Activated CD4-positive, alpha-beta T cell treated with anti-CD3 and anti-CD28 coated beads, Interleukin-2, amount 50 U/mL, for 4 hours (primary cell): ENCODE measurements around the gene SSTR3.

Source experiments
- DNase-seq, 2 experiments: peaks; one replicate each; pipeline ENCODE4 v3.0.0-alpha.2; 2020

SSTR3 gene

DNA sequence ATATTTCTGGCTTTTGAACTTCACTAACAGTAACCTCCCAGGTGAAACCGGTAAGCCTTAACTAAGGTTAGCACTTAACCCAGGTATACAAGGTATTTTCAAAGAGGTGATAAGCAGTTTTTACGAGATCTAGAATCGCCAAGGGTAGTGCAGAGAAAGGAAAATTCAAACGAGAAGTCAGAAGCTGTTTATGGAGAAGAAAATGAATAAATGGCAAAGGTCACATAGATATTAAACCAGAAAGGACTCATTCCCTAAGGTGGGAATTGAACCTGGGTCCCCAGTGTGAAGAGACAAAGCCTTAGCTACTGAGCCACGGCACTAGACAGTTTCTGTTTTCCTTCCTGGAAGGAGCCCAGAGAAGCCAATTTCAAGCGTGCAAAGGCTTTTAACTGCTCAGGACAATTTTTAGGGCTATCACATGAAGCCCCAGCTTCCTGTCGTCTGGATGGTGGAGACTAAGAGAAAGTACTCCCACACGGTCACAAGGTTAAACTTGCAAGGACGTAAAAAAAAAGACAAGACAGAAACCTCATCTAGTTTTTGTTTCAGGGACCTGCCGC is 18.6 kb downstream of the SSTR3 start:
- DNase-seq, result peak in 1 of 2 experiments; percentile 9

DNA sequence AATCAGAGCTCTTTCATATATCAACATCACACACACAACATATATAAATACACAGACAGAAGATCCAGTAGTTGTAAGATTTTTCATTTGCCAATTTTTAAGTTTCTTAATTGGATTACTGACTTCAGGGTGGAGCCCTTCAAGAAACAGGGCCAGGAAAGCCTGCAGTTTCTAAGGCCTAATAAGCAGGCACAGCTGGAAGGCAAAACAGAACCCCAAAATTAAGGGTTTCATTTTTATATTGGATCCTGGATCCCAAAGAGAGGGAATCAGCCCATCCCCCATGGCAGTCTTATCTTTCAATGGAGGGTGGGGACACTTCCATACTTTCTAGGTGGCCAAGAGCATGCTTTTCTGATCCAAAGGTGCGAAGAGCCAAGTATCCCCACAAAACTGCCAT is 19.5 kb downstream of the SSTR3 start:
- DNase-seq, result no peak

DNA sequence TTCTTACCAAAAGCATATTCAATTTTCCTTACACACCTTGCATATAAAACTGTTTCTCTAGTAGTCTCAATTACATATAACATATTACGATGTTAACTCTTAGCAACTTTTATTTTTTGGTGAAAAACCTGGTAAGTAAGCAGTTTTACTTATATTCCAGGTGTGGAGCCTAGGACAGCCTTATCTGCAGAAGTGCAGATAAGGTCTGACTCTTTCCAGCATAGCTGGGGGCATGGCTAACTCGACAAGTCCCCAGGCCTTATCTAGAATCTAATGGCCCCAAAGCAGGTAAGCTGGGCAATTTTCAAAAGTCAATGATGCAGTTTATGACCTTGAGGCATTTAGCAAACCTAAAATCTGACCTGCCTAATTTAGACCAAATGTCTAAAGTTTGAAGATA is 20.1 kb downstream of the SSTR3 start:
- no peak for DNase-seq

DNA sequence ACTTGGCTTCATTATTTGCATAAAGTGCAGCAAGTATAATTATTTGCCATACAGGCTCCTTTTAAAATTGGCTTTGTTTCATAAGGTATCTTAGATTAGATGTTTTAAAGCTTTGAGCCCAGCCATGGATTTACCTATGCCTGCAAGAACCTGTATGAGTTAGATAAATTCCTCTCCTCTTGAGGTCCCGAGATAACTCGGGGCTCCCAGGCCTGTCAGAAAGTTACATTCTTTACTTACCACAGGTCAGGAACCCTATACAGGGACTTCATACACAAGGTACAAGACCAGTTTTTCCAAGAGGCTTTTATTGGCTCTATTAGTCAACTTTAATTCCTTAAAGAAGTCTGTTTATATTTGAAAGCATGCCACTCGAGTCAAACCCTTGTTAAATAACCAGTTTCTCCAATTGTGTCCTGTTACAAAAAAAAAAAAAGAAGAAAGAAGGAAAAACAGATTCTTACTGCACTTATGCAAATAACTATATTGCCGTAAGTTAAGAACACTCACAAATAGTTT is 22.0 kb downstream of the SSTR3 start:
- DNase-seq, result no peak

DNA sequence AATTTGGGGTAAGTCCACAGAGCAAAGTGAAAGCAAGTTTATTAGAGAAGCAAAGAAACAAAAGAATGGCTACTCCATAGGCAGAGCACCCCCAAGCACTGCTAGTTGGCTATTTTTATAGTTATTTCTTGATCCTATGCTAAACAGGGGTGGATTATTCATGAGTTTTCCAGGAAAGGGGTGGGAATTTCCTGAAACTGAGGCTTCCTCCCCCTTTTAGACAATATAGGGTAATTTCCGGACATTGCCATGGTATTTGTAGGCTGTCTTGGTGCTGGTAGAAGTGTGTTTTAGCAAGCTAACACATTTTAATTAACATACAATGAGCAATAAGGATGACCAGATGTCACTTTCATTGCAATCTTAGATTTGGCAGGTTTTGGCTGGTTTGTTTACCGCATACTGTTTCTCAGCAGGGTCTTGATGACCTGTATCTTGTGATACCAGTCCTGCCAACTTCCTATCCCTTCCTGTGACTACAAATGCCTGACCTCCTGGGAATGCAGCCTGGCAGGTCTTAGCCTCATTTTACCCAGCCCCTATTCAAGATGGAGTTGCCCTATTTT is 23.3 kb downstream of the SSTR3 start:
- DNase-seq, result no peak

DNA sequence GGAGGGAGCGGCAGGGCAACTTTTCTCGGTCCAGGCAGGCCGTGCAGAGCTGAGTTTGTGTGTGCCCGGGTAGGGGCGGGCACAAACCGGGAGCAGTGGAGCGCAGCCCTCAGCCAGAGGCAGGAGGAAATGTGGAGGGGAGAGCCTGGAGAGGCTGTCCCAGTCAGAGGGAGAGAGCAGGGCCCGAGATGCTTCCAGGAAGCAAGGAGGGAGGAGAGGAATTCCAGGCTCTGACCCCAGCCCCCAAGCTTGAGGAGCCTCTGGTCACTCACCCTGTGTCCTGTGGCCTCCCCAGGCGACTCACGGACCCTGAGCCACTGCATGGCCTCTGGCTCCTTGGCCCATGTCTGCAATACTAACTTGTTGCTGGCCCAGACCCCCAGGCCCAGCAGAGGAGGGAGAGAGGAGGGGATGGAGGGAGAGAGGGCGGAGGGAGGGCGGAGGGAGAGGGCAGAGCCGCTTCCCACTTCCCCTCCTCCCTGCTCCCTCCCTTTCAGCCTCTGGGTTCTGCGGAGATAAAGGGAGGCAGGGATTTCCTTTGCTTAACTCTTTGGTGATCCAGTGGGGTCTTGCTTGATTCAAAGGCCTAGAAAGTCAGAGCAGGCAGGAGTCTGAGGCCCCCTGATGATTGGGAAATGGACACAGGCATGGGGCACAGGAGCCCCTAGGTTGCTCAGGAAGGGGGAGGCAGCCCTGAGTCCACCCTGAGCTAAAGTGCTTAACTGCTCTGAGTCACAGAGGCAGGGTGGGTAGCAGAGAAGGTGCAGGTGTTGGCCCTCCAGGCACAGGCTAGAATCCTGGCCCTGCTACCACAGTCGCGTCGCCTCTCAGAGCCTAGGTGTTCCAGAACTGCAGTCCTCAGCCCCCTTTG is 24.2 kb downstream of the SSTR3 start, which contains the start of gene C1QTNF6:
Gene C1QTNF6 (minus strand): TSS at position 357 of the 871 bp plus-strand sequence. CDS start 34 bp downstream, at position 323.
- no peak for DNase-seq

DNA sequence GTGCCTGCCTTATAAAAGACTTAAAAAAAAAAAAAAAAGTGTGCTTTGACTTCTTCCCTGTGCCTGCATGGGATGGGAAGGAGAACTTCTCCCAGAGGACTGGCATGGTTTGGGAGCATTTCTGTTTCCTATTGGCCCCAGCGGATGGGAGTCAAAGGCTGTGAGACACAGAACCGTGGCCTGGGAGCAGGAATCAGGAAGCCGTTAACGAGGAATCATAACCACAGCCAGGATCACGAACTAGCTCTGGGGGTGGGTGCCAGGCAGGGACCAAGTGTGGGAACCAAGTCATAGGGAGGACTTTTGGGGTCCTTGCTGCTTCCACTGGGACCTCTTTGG is 24.8 kb downstream of the SSTR3 start:
- DNase-seq, result no peak

DNA sequence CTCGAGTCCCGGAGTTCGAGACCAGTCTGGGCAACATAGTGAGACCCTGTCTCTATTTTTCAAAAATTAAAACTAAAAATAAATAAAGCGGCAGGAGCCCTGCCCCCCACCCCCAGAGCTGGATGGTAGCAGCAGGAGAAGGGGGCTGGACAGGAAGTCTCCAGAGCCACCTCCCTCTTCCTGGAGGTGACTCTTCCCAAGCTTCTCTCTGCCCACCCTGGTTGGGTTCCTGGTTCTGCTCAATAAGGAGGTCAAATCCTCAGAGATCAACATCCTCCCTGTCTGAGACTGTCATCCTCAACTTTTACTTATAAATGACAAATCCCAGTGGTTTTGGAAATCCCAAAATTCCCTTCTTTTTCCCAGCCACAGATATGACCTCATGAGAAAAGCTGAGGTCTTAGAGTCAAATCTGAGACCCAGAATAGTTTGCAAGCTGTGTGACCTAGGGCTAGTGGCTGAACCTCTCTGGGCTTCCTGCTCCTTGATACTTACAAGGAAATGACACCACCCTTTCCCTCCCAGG is 25.2 kb downstream of the SSTR3 start:
- no peak for DNase-seq

DNA sequence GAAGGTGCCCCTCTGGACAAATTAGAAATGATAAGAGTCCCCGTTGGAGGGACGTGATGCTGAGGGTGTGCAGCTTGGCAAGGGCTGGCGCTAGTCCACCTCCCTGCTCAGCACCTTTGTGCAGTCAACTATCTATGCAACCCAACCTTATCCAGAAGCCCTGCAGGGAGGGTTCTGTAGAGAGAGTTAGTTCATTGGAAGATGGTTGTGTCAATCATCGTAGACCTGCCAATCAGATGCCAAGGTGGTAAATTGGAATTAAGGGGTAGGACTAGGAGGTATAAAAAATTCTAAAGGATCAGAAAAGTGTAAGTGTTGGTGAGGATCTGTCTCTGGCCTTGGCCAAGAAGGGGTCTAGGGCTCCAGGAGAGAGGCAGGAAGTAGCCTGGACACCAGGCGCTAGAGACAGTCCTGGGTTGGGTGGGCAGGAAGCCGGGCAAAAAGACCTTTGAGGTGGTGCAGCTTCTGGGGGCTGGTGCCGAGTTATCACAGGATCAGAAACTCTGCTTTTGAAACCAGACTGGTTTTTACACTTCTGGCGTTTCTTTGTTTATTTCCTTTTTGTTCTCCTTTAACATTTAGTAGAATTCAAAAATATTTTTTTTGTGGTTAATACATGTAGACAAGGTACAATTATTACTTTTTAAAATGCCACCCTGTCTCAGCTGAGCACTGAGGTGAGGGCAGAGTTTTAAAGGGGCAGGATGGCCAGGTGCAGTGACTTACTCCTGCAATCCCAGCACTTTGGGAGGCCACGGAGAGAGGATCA is 25.9 kb downstream of the SSTR3 start:
- no peak for DNase-seq

DNA sequence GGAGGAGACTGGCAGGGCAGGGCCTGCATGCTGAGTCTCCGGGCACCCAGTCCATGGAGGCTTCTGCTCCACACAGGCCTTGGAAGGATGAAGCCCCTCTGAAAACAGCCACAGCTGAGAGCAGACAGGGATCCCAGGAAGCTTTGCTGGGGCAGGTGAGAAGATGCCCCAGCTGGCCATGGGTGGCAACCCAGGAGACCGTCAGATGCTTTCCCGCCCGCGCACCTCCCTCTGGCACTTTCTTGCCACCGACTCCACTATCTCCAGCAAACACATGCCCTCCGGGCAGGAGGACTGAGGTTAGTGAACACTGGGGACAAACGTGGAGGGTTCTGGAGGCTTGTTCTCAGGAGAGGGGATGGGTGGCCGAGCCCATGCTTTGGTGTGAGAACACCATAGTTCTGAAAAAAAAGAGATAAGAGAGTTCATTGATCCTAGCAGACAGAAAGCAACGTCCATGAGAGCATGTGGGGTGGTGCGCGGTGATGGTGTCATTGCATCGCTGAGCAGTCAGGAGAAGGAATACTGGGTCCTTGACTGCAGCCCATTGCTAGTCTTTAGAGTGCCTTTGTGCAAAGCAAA is 26.5 kb downstream of the SSTR3 start:
- DNase-seq, result no peak

DNA sequence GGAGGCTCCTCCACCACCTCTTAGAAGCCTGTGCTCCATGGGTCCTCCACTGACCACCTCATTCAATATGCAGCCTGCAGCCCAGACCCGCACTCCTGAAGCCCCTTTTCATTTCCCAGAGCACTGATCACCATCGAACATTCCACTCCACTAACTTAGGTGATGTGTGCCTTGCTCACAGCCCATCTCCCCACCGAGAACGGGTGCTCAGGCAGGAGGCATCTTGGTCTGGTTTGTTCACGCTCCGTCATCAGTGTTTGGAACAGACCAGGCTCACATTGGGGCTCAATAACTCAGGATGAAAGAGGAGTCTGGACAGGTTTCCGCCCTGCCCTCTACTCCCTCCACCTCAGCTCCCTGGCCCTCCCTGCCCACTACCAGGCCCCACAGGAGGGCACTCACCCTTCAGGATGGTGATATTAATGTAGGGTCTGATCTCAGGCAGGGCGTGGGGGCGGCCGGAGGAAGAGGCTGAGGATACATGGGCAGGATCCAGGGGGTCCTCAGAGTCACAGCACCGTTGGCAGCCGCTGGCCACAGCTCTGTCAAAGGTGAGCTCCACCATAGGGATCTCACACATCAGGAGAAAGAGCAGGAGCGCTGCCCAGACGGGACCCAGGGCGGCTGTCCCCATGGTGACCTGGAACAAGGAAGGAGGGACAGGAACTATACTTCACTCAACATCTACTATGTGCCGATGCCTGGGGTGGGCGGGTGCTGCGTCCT is 27.3 kb downstream of the SSTR3 start:
- no peak for DNase-seq

DNA sequence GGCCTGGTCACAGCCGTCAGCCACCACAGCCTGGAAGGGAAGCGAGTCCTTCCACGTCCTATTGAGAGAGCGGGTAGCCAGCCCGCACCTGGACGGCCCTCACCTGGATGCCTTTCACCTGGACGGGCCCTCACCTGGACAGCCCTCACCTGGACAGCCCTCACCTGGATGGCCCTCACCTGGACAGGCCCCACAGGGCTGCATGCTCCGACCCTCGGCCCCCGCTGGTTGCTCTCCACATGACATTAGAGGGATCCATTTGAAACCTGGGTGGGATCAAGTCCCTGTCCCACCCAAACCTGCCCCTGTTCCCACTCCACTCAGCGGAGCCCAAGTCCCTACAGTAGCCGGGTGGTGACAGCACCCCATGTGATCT is 27.9 kb downstream of the SSTR3 start:
- no peak for DNase-seq

DNA sequence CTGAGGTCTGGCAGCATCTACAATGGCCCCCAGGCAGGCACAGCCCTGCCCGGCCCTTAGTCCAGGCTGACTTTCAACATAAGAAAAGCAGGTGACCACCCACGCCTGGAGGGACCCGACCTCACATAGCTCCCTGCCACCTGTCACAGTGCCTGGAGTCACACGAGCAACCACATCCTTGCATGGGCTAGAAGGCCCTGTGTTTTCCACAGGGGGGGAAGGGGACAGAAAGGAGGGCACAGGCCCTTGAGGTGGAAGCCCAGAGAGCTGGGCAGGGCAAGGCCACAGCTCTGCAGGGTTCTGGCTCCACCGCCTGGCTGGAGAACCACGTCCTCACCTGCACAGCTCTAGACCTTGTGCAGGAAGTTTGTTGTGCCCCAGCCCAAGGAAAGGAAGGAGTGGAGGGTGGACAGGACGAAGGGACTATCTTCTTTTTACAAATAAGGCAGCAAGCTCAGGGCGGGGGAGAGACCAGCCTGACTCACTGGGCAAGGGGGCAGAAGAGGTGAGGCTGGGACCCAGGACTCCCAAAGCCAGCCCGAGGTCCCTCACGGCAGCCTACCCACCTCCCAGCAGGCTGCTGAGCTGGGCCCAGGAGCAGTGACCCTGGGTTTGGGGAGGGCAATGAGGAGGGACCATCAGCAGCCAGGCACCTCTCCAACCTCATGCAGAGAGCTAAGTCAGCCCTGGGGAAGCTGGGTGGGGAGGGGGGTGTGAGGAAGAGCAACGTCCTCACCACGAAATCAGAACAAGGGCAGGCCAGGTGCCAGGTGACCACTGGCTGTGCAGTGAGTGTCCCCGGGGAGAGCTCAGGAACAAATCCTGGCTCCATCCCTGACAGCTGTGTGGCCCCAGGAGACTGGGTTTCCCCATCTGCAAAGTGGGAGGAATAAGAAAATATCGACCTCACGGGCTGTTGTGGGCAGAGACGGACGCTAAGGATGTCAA is 28.6 kb downstream of the SSTR3 start:
- DNase-seq, result no peak

DNA sequence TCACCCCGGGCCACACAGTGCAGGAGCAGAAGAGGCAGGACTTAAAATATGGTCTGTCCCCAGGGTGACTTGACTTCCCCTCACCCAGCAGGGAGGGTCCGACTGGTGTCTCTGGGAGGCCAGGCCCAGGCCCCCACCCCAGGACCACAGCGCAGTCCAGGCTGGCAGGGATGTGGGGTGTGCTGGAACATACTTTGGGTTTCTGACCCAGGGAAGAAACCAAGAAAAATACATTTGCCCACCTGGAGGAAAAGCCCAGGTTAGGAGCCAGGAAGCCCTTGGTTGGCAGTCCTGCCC is 29.4 kb downstream of the SSTR3 start:
- no peak for DNase-seq

DNA sequence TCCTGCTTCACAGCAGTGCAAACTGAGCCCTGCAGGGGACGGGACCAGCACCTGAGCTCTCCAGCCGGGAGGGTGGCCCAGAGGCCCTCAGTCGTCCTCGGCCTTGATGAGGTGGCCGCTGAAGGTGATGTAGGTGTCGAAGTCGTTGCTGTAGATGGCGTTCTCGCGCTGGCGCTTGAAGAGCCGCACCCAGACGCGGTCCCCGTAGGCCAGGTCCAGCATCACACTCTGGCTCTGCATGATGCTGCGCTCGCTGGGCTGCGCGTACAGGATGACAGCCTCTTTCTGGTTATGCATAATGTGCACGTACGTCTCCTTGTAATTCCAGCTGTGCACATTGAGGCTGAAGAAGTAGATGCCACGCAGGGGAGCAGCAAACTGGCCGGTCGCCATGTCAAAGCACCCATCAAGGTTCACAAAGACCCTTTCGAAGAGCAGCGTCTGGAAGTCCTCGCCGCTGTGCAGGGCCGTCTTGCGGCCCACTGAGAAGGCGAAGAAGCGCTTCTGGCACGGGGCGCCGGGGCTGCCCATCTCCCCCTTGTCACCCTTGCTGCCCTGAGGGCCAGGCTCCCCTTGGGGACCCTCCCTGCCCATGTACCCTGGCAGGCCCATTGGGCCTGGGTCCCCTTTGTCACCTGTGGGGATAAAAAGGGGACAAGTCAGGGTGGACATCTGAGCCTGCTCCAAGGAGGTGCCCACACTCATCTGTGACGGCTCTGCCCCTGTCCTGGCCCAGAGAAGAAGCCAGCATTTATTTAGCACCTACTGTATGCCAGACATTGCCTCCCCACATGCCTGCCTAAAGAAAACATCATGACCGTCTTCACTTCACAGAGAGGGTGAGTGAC is 30.0 kb downstream of the SSTR3 start:
- DNase-seq, result no peak

DNA sequence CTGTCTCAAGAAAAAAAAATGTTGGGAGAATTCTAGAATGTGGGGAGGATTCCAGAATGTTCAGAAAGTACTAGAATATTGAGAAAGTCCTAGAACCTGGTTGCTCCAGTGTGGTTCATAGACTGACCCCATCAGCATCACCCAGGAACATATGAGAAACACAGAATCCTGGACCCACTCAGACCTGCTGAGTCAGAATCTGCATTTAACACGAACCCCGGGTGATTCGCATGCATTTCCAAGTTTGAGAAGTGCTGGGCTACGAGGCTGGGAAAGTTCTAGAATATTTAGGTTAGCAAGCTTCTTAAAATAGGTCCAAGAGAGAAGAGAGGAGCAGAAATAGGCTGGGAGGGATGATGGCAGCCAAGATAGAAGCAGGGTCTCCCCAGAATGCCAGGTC is 30.6 kb downstream of the SSTR3 start:
- no peak for DNase-seq

DNA sequence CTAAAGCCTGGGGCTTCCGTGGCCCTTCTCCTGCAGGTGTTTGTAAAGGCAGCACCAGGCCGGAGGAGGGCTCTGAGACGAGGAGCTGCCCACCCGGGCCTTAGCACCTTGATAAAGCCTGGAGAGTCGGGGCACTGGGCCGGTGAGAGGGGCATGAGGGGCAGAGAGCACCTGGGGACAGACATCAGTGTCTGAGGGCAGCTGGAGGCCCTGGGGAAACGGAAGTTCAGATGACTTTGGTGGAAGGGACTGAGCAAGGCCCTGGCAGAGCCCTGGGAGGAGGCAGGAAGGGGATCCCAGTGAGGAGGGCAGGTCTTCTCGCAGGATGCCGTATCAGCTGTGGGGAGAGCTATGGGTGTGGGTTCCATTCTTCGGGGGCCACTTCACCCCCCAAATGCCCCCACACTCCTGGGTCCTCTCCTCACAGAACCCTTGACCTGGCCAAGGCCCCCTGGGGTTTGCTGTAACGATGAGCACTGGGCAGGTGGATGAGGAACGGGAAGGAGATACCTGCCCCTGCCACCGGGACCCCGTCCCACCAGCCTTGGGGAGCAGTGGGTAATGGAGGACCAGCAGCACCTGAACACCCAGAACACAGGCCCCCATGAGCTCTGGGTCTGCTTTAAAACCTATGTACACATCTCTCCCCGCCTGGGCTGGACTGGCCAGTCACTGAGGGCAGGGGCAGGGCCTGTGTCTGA is 31.6 kb downstream of the SSTR3 start:
- no peak for DNase-seq

DNA sequence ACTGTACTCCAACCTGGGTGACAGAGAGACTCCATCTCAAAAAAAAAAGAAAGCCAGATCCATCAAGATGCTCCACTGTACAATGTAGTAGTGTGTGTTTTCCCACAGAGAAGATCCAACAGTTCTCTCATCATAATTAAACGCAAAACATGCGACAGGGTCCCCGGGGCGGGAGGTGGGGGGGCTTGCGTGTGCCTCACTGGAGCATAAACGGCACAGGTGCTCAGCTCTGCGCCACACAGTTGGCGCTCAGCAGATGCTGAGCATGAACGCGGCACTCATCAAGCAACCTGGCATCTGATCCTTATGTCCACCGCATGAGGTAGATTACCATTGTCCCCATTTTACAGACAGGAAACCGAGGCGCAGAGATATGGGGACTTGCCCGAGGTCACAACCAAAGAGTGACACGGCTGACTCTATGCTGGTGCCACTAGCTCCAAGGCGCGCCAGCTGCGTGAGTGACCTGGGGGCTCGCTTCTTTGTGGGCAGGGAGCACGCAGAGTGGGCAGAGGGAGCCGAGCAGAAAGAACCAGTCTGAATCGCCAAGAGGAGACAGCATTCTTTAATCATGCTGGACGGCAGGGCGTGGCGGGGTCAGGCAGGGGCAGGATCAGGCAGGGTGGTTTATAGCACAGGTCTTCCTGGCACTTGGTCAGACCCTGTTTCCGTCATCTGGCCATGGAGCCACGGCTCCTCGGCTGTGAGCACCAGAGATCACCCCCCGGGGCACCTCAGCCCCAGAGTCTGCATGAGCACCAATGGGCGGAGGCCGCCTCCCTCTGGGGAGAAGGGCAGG is 32.5 kb downstream of the SSTR3 start:
- no peak for DNase-seq

DNA sequence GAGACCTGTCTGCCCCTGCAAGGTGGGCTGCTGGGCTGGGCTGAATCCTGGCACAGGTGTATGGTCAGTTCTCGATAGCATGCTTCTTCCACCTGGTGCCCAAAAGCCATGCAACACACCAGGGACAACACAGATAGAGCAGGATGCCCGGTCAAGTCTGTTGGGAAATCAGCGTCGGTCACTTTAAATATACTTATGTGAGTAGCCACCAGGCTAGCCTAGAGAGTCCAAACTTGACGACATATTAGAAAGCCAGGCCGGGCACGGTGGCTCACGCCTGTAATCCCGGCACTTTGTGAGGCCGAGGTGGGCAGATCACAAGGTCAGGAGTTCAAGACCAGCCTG is 33.2 kb downstream of the SSTR3 start:
- no peak for DNase-seq
